K562 (cell line): ENCODE data around the gene RBMS3. TPM values are rescaled to one million over a fixed set of nuclear protein-coding genes. Genes with fewer than 3 reads are reported as not detected.

ENCODE experiments used
- ATAC-seq: fragments of 200-7000 bp; cut with Tn5 transposase; 3 replicates; pipeline ENCODE4 v1.9.1; 2020; ENCODE audit warnings: moderate library complexity
- BruUV-seq: library from RNA; stranded (reverse); fragments of 400-500 nt; replicated peaks from 2 replicates; lab custom pipeline; 2021; lab: Mats Ljungman, UMichigan
- CTCF ChIA-PET: fragments of 300-600 bp; formaldehyde crosslinking; extraction: SDS; loops from one replicate; lab custom pipeline; 2021; ENCODE audit warnings: low intra/inter-chr PET ratio; lab: Yijun Ruan, JAX
- POLR2A ChIA-PET: fragments of 300-600, 350-650 bp; sonication (Branson Sonifier 250); formaldehyde crosslinking; extraction: SDS; loops from one replicate; lab custom pipeline; 2021; ENCODE audit warnings: antibody characterized with exemption, inconsistent platforms; lab: Yijun Ruan, JAX
- DNase-seq, 4 experiments: peaks; one replicate each; pipeline versions ENCODE4 v3.0.0 to v3.0.0-alpha.2; 2011 to 2018; ENCODE audit warnings: low spot score in 3 of 4, mixed read lengths in 3 of 4; ENCODE audit errors: extremely low read depth in 1 of 4
- FAIRE-seq: peaks from 2 replicates; lab custom pipeline; 2011; peaks lifted over from hg19 to GRCh38; lab: Jason Lieb, UNC
- H2AFZ ChIP-seq: 2 replicates; pipeline ENCODE4 v1.6.0; 2011; ENCODE audit warnings: low read depth, low read length, control low read depth, inconsistent platforms
- H3K27ac ChIP-seq: fragments of 200-600 bp; 3 replicates; pipeline ENCODE4 v1.8.0; 2011; ENCODE audit warnings: low read depth, mild to moderate bottlenecking, control low read depth, inconsistent platforms, low read length, moderate library complexity, mixed read lengths; ENCODE audit errors: extremely low read depth
- H3K27me3 ChIP-seq, 2 experiments: fragments of 300-600 bp in 1 of 2; 2 replicates in 1 of 2; 3 replicates in 1 of 2; pipeline versions ENCODE4 v1.6.0 to v1.8.0; 2011; ENCODE audit warnings: inconsistent platforms in 2 of 2, low read length in 2 of 2, mild to moderate bottlenecking in 1 of 2, mixed read lengths in 1 of 2, moderate library complexity in 1 of 2; ENCODE audit not compliant: control insufficient read depth in 2 of 2, insufficient read depth in 2 of 2
- H3K36me3 ChIP-seq: fragments of 300-600 bp; 3 replicates; pipeline ENCODE4 v1.8.0; 2011; ENCODE audit warnings: mild to moderate bottlenecking, low read length, inconsistent platforms; ENCODE audit not compliant: control insufficient read depth, insufficient read depth
- H3K4me1 ChIP-seq, 2 experiments: fragments of 200-600 bp in 1 of 2; replicated peaks in 1 of 2; 2 replicates in 1 of 2; 3 replicates in 1 of 2; pipeline versions ENCODE4 v1.5.1 to v1.8.0; 2011; ENCODE audit warnings: inconsistent platforms in 2 of 2, low read length in 2 of 2, mild to moderate bottlenecking in 1 of 2, mixed read lengths in 1 of 2, moderate library complexity in 1 of 2; ENCODE audit not compliant: control insufficient read depth in 2 of 2, insufficient read depth in 2 of 2
- H3K4me2 ChIP-seq: 2 replicates; pipeline ENCODE4 v1.6.1; 2011; ENCODE audit warnings: low read length, control low read depth, inconsistent platforms, mixed read lengths; ENCODE audit not compliant: insufficient read depth
- H3K4me3 ChIP-seq: fragments of 200-600 bp; sonication (generic), shearing (Covaris generic); 2 replicates; pipeline ENCODE4 v1.5.1; 2016; ENCODE audit warnings: control low read depth, inconsistent platforms
- H3K79me2 ChIP-seq: fragments of 200-600 bp; 3 replicates; pipeline ENCODE4 v1.8.0; 2011; ENCODE audit warnings: low read length, inconsistent platforms; ENCODE audit not compliant: control insufficient read depth, insufficient read depth
- H3K9ac ChIP-seq, 2 experiments: 2 replicates each; pipeline versions ENCODE4 v1.6.0 to v1.6.1; 2011; ENCODE audit warnings: low read depth in 2 of 2, low read length in 2 of 2, control low read depth in 1 of 2, inconsistent platforms in 1 of 2, mild to moderate bottlenecking in 1 of 2, mixed read lengths in 1 of 2; ENCODE audit not compliant: insufficient read depth in 1 of 2
- H3K9me1 ChIP-seq: one replicate; pipeline ENCODE4 v1.6.0; 2011; ENCODE audit warnings: inconsistent platforms, mild to moderate bottlenecking, low read length, moderate library complexity; ENCODE audit not compliant: control insufficient read depth, insufficient read depth
- H3K9me3 ChIP-seq: replicated peaks from 2 replicates; pipeline ENCODE4 v1.5.1; 2011; ENCODE audit warnings: low read depth, low read length, inconsistent platforms; ENCODE audit not compliant: control insufficient read depth, insufficient read depth
- H4K20me1 ChIP-seq: replicated peaks from 2 replicates; pipeline ENCODE4 v1.6.1; 2011; ENCODE audit warnings: low read length, inconsistent platforms, mixed read lengths; ENCODE audit not compliant: control insufficient read depth, insufficient read depth
- CBX1 ChIP-seq: sonication (generic); IDR thresholded peaks from 2 replicates; pipeline ENCODE4 v1.6.1; 2016; ENCODE audit warnings: antibody characterized with exemption, low read depth, mild to moderate bottlenecking
- CHAMP1 ChIP-seq: fragments of 450-650 bp; IDR thresholded peaks from 2 replicates; pipeline ENCODE4 v1.6.1; 2016; ENCODE audit warnings: mild to moderate bottlenecking
- CSDE1 ChIP-seq, 2 experiments: fragments of 450-650 bp; IDR thresholded peaks; 2 replicates each; pipeline ENCODE4 v1.6.1; 2016; ENCODE audit warnings: mild to moderate bottlenecking in 1 of 2
- SAP30 ChIP-seq: fragments of 200-600 bp; sonication (generic); IDR thresholded peaks from 2 replicates; pipeline ENCODE4 v1.6.1; 2012; ENCODE audit warnings: borderline replicate concordance, low read depth, mild to moderate bottlenecking, moderate library complexity, low read length, control low read depth, inconsistent platforms; ENCODE audit not compliant: insufficient read depth, poor library complexity, severe bottlenecking
- ZNF212 ChIP-seq: fragments of 450-650 bp; formaldehyde crosslinking; IDR thresholded peaks from 2 replicates; pipeline ENCODE4 v1.4.0; 2020; ENCODE audit warnings: mild to moderate bottlenecking
- WGBS: fragments of 100-300 bp; shearing (Covaris generic); methylation state at CpG from one replicate; pipeline ENCODE4 v1.1.6; 2016; ENCODE audit warnings: low coverage, mixed read lengths; ENCODE audit not compliant: insufficient coverage; ENCODE audit errors: missing lambda C conversion rate; 5-methylcytosine and 5-hydroxymethylcytosine counted together
- in situ Hi-C: fragments of 300-500 bp; cut with MboI; formaldehyde crosslinking; loops from 4 replicates; pipeline ENCODE4 v1.15.0; 2018; ENCODE audit warnings: inconsistent platforms, mixed read lengths
- intact Hi-C: fragments of 100-400 bp; cut with micrococcal nuclease; formaldehyde crosslinking; loops from 2 replicates; pipeline ENCODE4 v1.14.2; 2022
- polyA plus RNA-seq, 8 experiments: library from polyadenylated mRNA; depleted of rRNA in 4 of 8; stranded (reverse) in 5 of 8; unstranded in 3 of 8; fragments of >200 nt; fragmentation: Nextera tagmentation in 2 of 8; fragmentation: Illumina TruSeq in 1 of 8; extraction: Ambion mirVana in 2 of 8; extraction: Trizol in 1 of 8; gene quantifications; 2 replicates each; pipeline versions ENCODE4 v1.2.1 to v1.2.3, GENCODE V29; 2011 to 2014; ENCODE audit warnings: inconsistent platforms in 1 of 8, missing spikeins in 1 of 8
- total RNA-seq, 7 experiments: library from RNA; depleted of rRNA in 6 of 7; stranded (reverse); fragments of >200 nt in 6 of 7; fragmentation: Illumina TruSeq in 2 of 7; extraction: Trizol in 2 of 7; gene quantifications; 2 replicates each; pipeline versions ENCODE4 v1.2.1 to v1.2.3, GENCODE V29; 2011 to 2021; ENCODE audit warnings: low replicate concordance in 1 of 7

The RBMS3 gene
- total and polyA plus RNA-seq, 9 of the 15 experiments (the other 6 are each of a cell fraction or from before 2014, with no cell fraction given): 0.20 TPM; not detected in 8

DNA sequence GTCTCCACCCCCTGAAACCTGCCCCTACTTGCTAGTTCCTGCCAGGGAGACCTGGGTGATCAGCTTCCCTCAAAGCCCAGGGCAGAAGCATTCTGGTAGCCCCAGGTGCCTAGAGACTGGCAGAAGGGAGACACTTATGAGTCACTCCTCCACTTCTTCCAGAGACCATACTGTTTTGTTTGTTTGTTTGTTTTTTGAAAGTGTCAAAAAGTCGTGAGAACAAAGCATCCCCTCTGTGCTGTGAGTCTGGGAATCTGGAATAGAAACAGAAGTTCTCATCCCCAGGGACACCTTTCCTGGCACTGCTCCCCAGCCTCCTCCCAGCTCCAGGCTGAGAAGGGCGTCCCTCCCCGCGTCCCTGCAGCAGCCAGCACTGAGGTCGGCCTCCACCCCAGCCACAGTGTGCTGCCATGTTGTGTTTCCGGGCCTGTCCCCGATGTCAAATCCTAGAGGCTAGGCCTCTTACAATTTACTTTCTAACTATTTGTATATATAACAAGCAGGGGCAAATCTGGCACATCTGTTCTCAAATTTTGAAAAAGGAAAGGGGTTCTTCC lies 573.0 kb downstream of the RBMS3 start:
- H3K36me3 ChIP-seq: no peaks in the 10 kb centered on the region
- no peak overlapping the region for H3K27ac ChIP-seq
- ATAC-seq: no peak
- DNase-seq: no peak
- WGBS: 0% methylated on average over 7 of the region's 7 CpGs
- no peaks in the 10 kb centered on the region for H3K27me3 ChIP-seq
- H3K4me3 ChIP-seq: no peak overlapping the region
- no peak for FAIRE-seq
- H3K9me1 ChIP-seq: no peaks in the 10 kb centered on the region
- TF ChIP-seq CSDE1 (IDR thresholded peaks at IDR 0.05) (no peak), CBX1 (no peak), SAP30 (no peak), CHAMP1 (no peak), ZNF212 (no peak)
- TF ChIP-seq, all 486 proteins: peak for 0
- intact Hi-C loops: no loop called here
- POLR2A ChIA-PET: no interaction called here
- Histone ChIP-seq H3K4me1 (no peaks in the 10 kb centered on the region), H3K79me2 (no peaks in the 10 kb centered on the region), H4K20me1 (no peaks in the 10 kb centered on the region), H3K9ac (no peak overlapping the region), H3K9me3 (no peaks in the 10 kb centered on the region; the same call in 1 of the 2 replicates), H2AFZ (no peak overlapping the region), H3K4me2 (no peak overlapping the region)
- in situ Hi-C loops: no loop called here
- CTCF ChIA-PET: no interaction called here
- BruUV-seq: no TSS peak
